GM21515 (cell line): ENCODE results near the gene CLCN1.

Experiments used
- ATAC-seq: cut with Tn5 transposase; IDR thresholded peaks from one replicate; pipeline ENCODE4 v1.9.1; 2021; ENCODE audit not compliant: unreplicated experiment

The CLCN1 gene

GRCh38 chr7:143331179-143331801 lies 15.4 kb downstream of the CLCN1 start:
- no peak for ATAC-seq

- no peak for ATAC-seq
These were observed 18.3 kb downstream of the CLCN1 start for GRCh38 chr7:143334244-143334643.

- ATAC-seq = no peak
These were observed 21.3 kb downstream of the CLCN1 start for GRCh38 chr7:143337216-143337615.

- ATAC-seq = no peak
These were observed 25.9 kb downstream of the CLCN1 start for GRCh38 chr7:143341842-143342241.

GRCh38 chr7:143343596-143343995 lies 27.7 kb downstream of the CLCN1 start:
- ATAC-seq = no peak

- ATAC-seq = peak; percentile 75
These were observed 29.6 kb downstream of the CLCN1 start for GRCh38 chr7:143345428-143345900.

GRCh38 chr7:143346018-143346417 lies 30.1 kb downstream of the CLCN1 start:
- ATAC-seq = no peak

- no peak for ATAC-seq
These were observed 32.0 kb downstream of the CLCN1 start for GRCh38 chr7:143347950-143348349.

- ATAC-seq = no peak
These were observed 35.1 kb downstream of the CLCN1 start for GRCh38 chr7:143351060-143351459.

GRCh38 chr7:143351574-143351973 lies 35.7 kb downstream of the CLCN1 start:
- ATAC-seq = no peak

GRCh38 chr7:143352531-143353002 lies 36.7 kb downstream of the CLCN1 start:
- no peak for ATAC-seq

- no peak for ATAC-seq
These were observed 38.5 kb downstream of the CLCN1 start for GRCh38 chr7:143354376-143354775.

- ATAC-seq = no peak
These were observed 39.1 kb downstream of the CLCN1 start for GRCh38 chr7:143354965-143355364.

- no peak for ATAC-seq
These were observed 39.8 kb downstream of the CLCN1 start for GRCh38 chr7:143355450-143356385.

- ATAC-seq = no peak
These were observed 40.6 kb downstream of the CLCN1 start for GRCh38 chr7:143356414-143357050.

GRCh38 chr7:143358626-143359025 lies 42.7 kb downstream of the CLCN1 start:
- ATAC-seq = no peak

GRCh38 chr7:143359771-143360353 lies 44.0 kb downstream of the CLCN1 start:
- no peak for ATAC-seq

GRCh38 chr7:143360788-143361551 lies 45.1 kb downstream of the CLCN1 start:
- ATAC-seq = no peak

GRCh38 chr7:143361552-143362130 lies 45.7 kb downstream of the CLCN1 start:
- no peak for ATAC-seq
